ENCODE results near the gene PYM1.
"Not testable (repeated sequence)": the region's sequence is repeated elsewhere in the genome, so short reads cannot be mapped to it uniquely, and the experiment has no call there.

PYM1 gene

GRCh38 chr12:55908726-55909512 is 18.8 kb downstream of the PYM1 start:
- DNase-seq: no peak

GRCh38 chr12:55906056-55906455 is 21.6 kb downstream of the PYM1 start:
- DNase-seq: no peak

GRCh38 chr12:55901881-55902490 is 25.7 kb downstream of the PYM1 start:
- DNase-seq: no peak

- DNase-seq: no peak
Observed at GRCh38 chr12:55899082-55899481, 28.6 kb downstream of the PYM1 start.

- no peak for DNase-seq
Observed at GRCh38 chr12:55893723-55894122, 34.0 kb downstream of the PYM1 start.

GRCh38 chr12:55891310-55891709 is 36.4 kb downstream of the PYM1 start:
- DNase-seq: no peak

- DNase-seq: no peak
Observed at GRCh38 chr12:55885113-55885512, 42.6 kb downstream of the PYM1 start.

- no peak for DNase-seq
Observed at GRCh38 chr12:55877824-55878223, 49.9 kb downstream of the PYM1 start.

GRCh38 chr12:55875704-55876467 is 51.8 kb downstream of the PYM1 start:
- no peak for DNase-seq

GRCh38 chr12:55874443-55874842 is 53.3 kb downstream of the PYM1 start:
- DNase-seq: no peak

GRCh38 chr12:55866454-55867004 is 61.2 kb downstream of the PYM1 start:
- not testable (repeated sequence) for DNase-seq

- DNase-seq: no peak
Observed at GRCh38 chr12:55865327-55865726, 62.4 kb downstream of the PYM1 start.

GRCh38 chr12:55862931-55863330 is 64.8 kb downstream of the PYM1 start:
- DNase-seq: not testable (repeated sequence)

GRCh38 chr12:55862286-55862685 is 65.4 kb downstream of the PYM1 start:
- no peak for DNase-seq

GRCh38 chr12:55861871-55862270 is 65.8 kb downstream of the PYM1 start:
- DNase-seq: no peak

GRCh38 chr12:55861396-55861795 is 66.3 kb downstream of the PYM1 start:
- no peak for DNase-seq

GRCh38 chr12:55852740-55853139 is 75.0 kb downstream of the PYM1 start:
- no peak for DNase-seq

Data from bone marrow (tissue), 2 donors.